Left lung (tissue), 10 donors: Measurements from ENCODE around the gene DIPK1A. TPM values are rescaled to one million over a fixed set of nuclear protein-coding genes. Genes with fewer than 3 reads are reported as not detected.

Experiments
- ATAC-seq: fragments of 200-7000 bp; cut with Tn5 transposase; one replicate; pipeline ENCODE4 v1.9.1; 2020; ENCODE audit warnings: moderate library complexity
- DNase-seq, 4 donors: peaks; one replicate each; pipeline ENCODE4 v3.0.0-alpha.2; 2013 to 2020
- H3K27ac ChIP-seq, 2 donors: fragments of 200-600 bp; sonication (generic) in 1 of 2; one replicate each; pipeline versions ENCODE4 v1.5.0 to v1.8.0; 2020 to 2021
- H3K27me3 ChIP-seq, 2 donors: fragments of 200-600 bp; sonication (generic) in 1 of 2; one replicate each; pipeline versions ENCODE4 v1.5.0 to v1.8.0; 2020 to 2021
- H3K36me3 ChIP-seq, 2 donors: fragments of 200-600 bp; sonication (generic) in 1 of 2; one replicate each; pipeline versions ENCODE4 v1.5.0 to v1.8.0; 2020 to 2021
- H3K4me1 ChIP-seq, 2 donors: fragments of 200-600 bp; one replicate each; pipeline ENCODE4 v1.8.0; 2021
- H3K4me3 ChIP-seq, 2 donors: fragments of 200-600 bp; sonication (generic) in 1 of 2; one replicate each; pipeline versions ENCODE4 v1.5.0 to v1.8.0; 2020 to 2021; ENCODE audit warnings: mild to moderate bottlenecking in 1 of 2
- H3K9me3 ChIP-seq, 2 donors: fragments of 200-600 bp; sonication (generic) in 1 of 2; one replicate each; pipeline versions ENCODE4 v1.5.0 to v1.8.0; 2020 to 2021
- intact Hi-C, 2 donors: fragments of 100-400 bp; cut with DNase I; formaldehyde crosslinking; loops; one replicate each; pipeline versions ENCODE4 v1.11.2 to v1.14.2; 2022
- polyA plus RNA-seq, 6 donors: library from polyadenylated mRNA; unstranded; fragments of 120-200 nt; gene quantifications; one replicate each; pipeline ENCODE4 v1.2.1, GENCODE V29; 2013; ENCODE audit not compliant: insufficient read length in 6 of 6
- total RNA-seq, 2 donors: library from RNA; stranded (reverse); fragmentation: NEBNext Ultra II Directional; extraction: Animal tissue kit (Norgen Biotek cat#: 25700); gene quantifications; one replicate each; pipeline ENCODE4 v1.2.1, GENCODE V29; 2021
- TF ChIP-seq, protein P1 (sequence below), 2 donors: fragments of 200-600 bp; sonication (generic) in 1 of 2; IDR thresholded peaks; one replicate each; pipeline versions ENCODE4 v1.5.0 to v1.8.0; 2021; ENCODE audit warnings: antibody characterized with exemption in 2 of 2
- donor health status: DM: no; HTN: yes; CAD: no.
- donor health status: DM: no; HTN: no; CAD: no.

DIPK1A gene
- total and polyA plus RNA-seq, 8 donors, result 6.8 to 14.8 (median 10.2) TPM

DNA sequence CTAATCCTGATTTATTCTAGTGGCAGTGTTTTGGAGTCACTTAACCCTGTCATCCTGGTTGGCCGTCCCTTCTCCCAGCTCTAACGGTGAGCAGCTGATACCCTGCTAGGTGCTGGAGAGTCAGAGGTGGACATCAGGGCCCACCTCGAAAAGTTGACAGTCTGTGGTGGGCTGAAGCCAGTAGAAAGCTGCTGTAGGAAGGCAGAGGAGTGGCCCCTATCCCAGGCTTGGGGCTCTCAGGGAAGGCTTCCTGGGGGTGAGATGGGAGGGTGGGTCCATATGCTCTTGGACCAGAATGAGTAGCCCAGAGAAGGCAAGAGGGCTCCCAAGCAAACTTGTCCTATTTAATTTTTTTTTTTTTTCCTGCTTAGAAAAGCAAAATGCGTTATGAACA, 129.9 kb downstream of the DIPK1A start:
- no peaks in the 10 kb centered on the region for H3K9me3 ChIP-seq
- TF ChIP-seq, protein P1, sequence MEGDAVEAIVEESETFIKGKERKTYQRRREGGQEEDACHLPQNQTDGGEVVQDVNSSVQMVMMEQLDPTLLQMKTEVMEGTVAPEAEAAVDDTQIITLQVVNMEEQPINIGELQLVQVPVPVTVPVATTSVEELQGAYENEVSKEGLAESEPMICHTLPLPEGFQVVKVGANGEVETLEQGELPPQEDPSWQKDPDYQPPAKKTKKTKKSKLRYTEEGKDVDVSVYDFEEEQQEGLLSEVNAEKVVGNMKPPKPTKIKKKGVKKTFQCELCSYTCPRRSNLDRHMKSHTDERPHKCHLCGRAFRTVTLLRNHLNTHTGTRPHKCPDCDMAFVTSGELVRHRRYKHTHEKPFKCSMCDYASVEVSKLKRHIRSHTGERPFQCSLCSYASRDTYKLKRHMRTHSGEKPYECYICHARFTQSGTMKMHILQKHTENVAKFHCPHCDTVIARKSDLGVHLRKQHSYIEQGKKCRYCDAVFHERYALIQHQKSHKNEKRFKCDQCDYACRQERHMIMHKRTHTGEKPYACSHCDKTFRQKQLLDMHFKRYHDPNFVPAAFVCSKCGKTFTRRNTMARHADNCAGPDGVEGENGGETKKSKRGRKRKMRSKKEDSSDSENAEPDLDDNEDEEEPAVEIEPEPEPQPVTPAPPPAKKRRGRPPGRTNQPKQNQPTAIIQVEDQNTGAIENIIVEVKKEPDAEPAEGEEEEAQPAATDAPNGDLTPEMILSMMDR (IDR thresholded peaks at IDR 0.05), result no peak
- peaks cover 14 to 37% of the 10 kb centered on the region in 2 donors for H3K4me1 ChIP-seq
- peak overlapping the region in 1 of 2 donors; percentile 88 for H3K27ac ChIP-seq
- ATAC-seq (no peak), DNase-seq (no peak)
- intact Hi-C loops, result no loop called here
- H3K4me3 ChIP-seq, result peak overlapping the region in 1 of 2 donors; percentile 86
- H3K36me3 ChIP-seq, result peaks cover 3 to 30% of the 10 kb centered on the region in 2 donors
- no peaks in the 10 kb centered on the region for H3K27me3 ChIP-seq

DNA sequence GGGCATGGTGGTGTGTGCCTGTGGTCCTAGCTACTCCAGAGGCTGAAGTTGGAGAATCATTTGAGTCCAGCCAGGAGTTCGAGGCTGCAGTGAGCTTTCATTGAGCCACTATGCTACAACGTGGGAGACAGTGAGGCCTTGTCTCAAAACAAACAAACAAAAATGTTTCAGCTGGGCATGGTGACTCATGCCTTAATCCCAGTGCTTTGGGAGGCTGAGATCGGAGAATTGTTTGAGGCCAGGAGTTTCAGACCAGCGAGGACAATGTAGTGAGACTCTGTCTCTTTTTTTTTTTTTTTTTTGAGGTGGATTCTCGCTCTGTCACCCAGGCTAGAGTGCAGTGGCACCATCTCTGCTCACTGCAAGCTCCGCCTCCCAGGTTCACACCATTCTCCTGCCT, 134.5 kb downstream of the DIPK1A start:
- H3K36me3 ChIP-seq, result no peaks in the 10 kb centered on the region
- ATAC-seq (no peak), DNase-seq (no peak)
- H3K4me1 ChIP-seq, result no peaks in the 10 kb centered on the region
- TF ChIP-seq, protein P1 (IDR thresholded peaks at IDR 0.05), result no peak
- no peaks in the 10 kb centered on the region for H3K27me3 ChIP-seq
- H3K9me3 ChIP-seq, result no peaks in the 10 kb centered on the region
- no peak overlapping the region for H3K27ac ChIP-seq
- no peak overlapping the region for H3K4me3 ChIP-seq
- intact Hi-C loops, result no loop called here

DNA sequence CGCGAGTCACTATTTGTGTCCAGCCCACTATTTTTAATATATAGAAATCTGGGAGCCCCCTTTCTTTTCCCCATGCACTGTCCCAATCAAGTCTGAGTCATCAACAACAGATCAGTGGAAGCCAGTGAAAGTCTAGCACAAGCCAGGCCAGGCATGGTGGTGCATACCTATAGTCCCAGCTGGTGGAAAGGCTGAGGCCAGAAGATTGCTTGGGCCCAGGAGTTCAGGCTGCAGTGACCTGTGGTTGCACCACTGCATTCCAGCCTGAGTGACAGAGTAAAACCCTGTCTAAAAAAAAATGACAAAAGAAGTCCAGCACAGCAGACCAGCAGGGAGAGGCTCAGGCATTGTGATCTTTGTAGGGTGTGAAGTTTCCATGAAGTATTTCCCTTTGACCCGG, 138.4 kb downstream of the DIPK1A start:
- TF ChIP-seq, protein P1 (IDR thresholded peaks at IDR 0.05), result no peak
- Histone ChIP-seq H3K27ac (no peak overlapping the region), H3K27me3 (no peaks in the 10 kb centered on the region), H3K4me3 (no peak overlapping the region), H3K4me1 (no peaks in the 10 kb centered on the region), H3K9me3 (no peaks in the 10 kb centered on the region), H3K36me3 (no peaks in the 10 kb centered on the region)
- DNase-seq (no peak), ATAC-seq (peak; percentile 35)
- intact Hi-C loops, result no loop called here

DNA sequence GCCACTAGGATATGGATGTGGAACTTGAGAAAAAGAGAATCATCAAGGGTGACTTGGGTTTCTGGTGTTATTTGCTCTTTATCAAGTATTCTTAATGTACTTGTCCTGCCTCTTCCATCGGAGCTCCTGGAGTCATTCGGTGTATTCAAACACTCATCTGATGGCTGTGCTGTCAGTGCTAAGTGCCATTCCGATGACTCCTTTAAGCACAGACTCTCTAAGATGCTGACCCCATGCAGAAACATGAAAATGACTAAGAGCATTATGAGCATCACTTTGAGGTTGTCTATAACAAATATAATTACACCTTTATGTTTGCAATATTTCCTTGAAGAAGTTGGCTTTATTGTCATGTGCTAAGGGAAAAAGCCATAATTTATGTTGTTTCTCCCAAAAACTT, 140.7 kb downstream of the DIPK1A start:
- TF ChIP-seq, protein P1 (IDR thresholded peaks at IDR 0.05), result no peak
- no peak for ATAC-seq
- no peaks in the 10 kb centered on the region for H3K4me1 ChIP-seq
- H3K36me3 ChIP-seq, result no peaks in the 10 kb centered on the region
- H3K27ac ChIP-seq, result no peak overlapping the region
- intact Hi-C loops, result no loop called here
- no peaks in the 10 kb centered on the region for H3K9me3 ChIP-seq
- H3K27me3 ChIP-seq, result no peaks in the 10 kb centered on the region
- DNase-seq, result no peak
- H3K4me3 ChIP-seq, result no peak overlapping the region

DNA sequence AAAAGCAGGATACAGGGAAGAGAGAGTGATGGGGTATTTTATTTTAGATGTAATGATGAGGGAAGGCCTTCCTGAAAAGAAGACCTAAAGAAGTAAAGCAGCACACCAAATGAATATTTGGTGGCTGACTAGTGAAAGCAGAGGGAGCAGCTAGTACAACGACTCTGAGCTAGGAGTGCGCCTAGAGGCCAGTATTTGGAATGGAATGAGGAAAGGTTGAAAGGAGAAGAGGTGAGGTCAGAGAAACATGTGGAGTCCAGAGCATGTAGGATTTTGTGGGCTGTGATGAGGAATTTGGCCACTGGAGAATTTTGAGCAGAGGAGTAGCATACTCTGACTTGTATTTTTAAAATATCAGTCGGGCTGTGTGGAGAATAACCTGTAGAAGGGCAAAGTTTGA, 141.2 kb downstream of the DIPK1A start:
- no peak overlapping the region for H3K27ac ChIP-seq
- no peak overlapping the region for H3K4me3 ChIP-seq
- ATAC-seq (peak; percentile 37), DNase-seq (no peak)
- intact Hi-C loops, result no loop called here
- H3K27me3 ChIP-seq, result no peaks in the 10 kb centered on the region
- H3K9me3 ChIP-seq, result no peaks in the 10 kb centered on the region
- no peaks in the 10 kb centered on the region for H3K4me1 ChIP-seq
- no peaks in the 10 kb centered on the region for H3K36me3 ChIP-seq
- TF ChIP-seq, protein P1 (IDR thresholded peaks at IDR 0.05), result no peak
